Gastrocnemius medialis (tissue), 4 donors: ENCODE results near the gene RFPL4A.

Source experiments
- POLR2A ChIP-seq, 2 donors: fragments of 450-650 bp; IDR thresholded peaks; one replicate each; pipeline ENCODE4 v1.6.1; 2017; ENCODE audit warnings: antibody characterized with exemption in 2 of 2, mild to moderate bottlenecking in 2 of 2, moderate library complexity in 2 of 2
- TF ChIP-seq, protein P1 (sequence below), 5 experiments: fragments of 450-650 bp in 3 of 5; fragments of 200-600 bp in 2 of 5; sonication (generic) in 2 of 5; IDR thresholded peaks in 4 of 5; conservative IDR thresholded peaks in 1 of 5; 1 replicate in 4 of 5; 2 replicates in 1 of 5; pipeline ENCODE4 v1.5.1; 2016 to 2019; ENCODE audit warnings: antibody characterized with exemption in 5 of 5, mild to moderate bottlenecking in 3 of 5, moderate library complexity in 3 of 5

DNA sequence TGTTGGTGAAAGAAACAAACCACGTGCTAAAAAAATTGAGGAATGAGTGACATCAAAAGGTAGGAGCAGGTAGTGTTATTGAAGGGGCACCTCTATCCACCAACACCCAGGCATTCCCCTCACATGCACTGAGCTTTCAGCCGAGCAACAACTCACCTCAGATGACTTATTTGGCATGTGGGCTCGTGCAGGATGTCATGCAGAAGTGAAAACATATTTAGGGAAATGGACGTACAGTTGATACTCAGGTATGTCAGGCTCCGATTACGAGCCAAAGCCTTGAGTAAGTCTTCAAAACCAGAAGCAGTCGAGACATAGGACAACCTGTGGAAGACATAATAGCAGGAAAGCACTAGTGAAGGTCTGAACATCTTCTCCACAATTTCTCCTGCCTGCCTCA is 42.5 kb downstream of the RFPL4A start:
- TF ChIP-seq, protein P1, sequence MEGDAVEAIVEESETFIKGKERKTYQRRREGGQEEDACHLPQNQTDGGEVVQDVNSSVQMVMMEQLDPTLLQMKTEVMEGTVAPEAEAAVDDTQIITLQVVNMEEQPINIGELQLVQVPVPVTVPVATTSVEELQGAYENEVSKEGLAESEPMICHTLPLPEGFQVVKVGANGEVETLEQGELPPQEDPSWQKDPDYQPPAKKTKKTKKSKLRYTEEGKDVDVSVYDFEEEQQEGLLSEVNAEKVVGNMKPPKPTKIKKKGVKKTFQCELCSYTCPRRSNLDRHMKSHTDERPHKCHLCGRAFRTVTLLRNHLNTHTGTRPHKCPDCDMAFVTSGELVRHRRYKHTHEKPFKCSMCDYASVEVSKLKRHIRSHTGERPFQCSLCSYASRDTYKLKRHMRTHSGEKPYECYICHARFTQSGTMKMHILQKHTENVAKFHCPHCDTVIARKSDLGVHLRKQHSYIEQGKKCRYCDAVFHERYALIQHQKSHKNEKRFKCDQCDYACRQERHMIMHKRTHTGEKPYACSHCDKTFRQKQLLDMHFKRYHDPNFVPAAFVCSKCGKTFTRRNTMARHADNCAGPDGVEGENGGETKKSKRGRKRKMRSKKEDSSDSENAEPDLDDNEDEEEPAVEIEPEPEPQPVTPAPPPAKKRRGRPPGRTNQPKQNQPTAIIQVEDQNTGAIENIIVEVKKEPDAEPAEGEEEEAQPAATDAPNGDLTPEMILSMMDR (IDR thresholded peaks at IDR 0.05 in 4 of 5, conservative IDR thresholded peaks at IDR 0.05 in 1 of 5) = no peak
- no peak for TF ChIP-seq POLR2A (IDR thresholded peaks at IDR 0.05)
